K562 (cell line): ENCODE results near the gene PNPLA8. TPM values are rescaled to one million over a fixed set of nuclear protein-coding genes. Genes with fewer than 3 reads are reported as not detected.

Experiments
- CXXC5 ChIP-seq: fragments of 250-450 bp; sonication (Bioruptor Pico); IDR thresholded peaks from 2 replicates; pipeline ENCODE4 v1.8.0; 2022; ENCODE audit warnings: inconsistent platforms, mild to moderate bottlenecking, moderate library complexity
- FOXM1 ChIP-seq, 2 experiments: fragments of 450-650 bp in 1 of 2; sonication (generic) in 1 of 2; formaldehyde crosslinking in 1 of 2; IDR thresholded peaks; 2 replicates each; pipeline versions ENCODE4 v1.6.1 to v1.9.0; 2017 to 2022; ENCODE audit warnings: low read depth in 2 of 2, mild to moderate bottlenecking in 2 of 2, missing genetic modification reagents in 1 of 2, moderate library complexity in 1 of 2
- GATA2 ChIP-seq: sonication (generic); formaldehyde crosslinking; IDR thresholded peaks from 2 replicates; pipeline ENCODE4 v1.4.0; 2020; ENCODE audit warnings: mild to moderate bottlenecking, missing genetic modification reagents
- HDAC1 ChIP-seq, 2 experiments: fragments of 450-650 bp; IDR thresholded peaks; 2 replicates each; pipeline ENCODE4 v1.6.1; 2016 to 2017; ENCODE audit warnings: inconsistent platforms in 1 of 2, mild to moderate bottlenecking in 1 of 2, moderate library complexity in 1 of 2
- MAZ ChIP-seq, 2 experiments: fragments of 450-650 bp in 1 of 2; sonication (generic) in 1 of 2; formaldehyde crosslinking; IDR thresholded peaks in 1 of 2; conservative IDR thresholded peaks in 1 of 2; 2 replicates each; pipeline versions ENCODE4 v1.4.0 to v1.5.0; 2020; ENCODE audit warnings: mild to moderate bottlenecking in 1 of 2, missing genetic modification reagents in 1 of 2
- NCOA1 ChIP-seq: fragments of 450-650 bp; IDR thresholded peaks from 2 replicates; pipeline ENCODE4 v1.6.1; 2016; ENCODE audit warnings: low read depth
- TAL1 ChIP-seq: fragments of 450-650 bp; IDR thresholded peaks from 2 replicates; pipeline ENCODE4 v1.6.1; 2016; ENCODE audit warnings: mild to moderate bottlenecking
- TEAD4 ChIP-seq, 2 experiments: sonication (generic) in 1 of 2; formaldehyde crosslinking in 1 of 2; IDR thresholded peaks; 2 replicates each; pipeline versions ENCODE4 v1.6.1 to v1.8.0; 2012 to 2022; ENCODE audit warnings: borderline replicate concordance in 1 of 2, inconsistent platforms in 1 of 2, low read length in 1 of 2, mild to moderate bottlenecking in 1 of 2, missing genetic modification reagents in 1 of 2
- WHSC1 ChIP-seq: IDR thresholded peaks from one replicate; pipeline ENCODE4 v1.6.1; 2012; ENCODE audit warnings: low read length, control low read depth, inconsistent platforms
- ZNF175 ChIP-seq: fragments of 200-800 bp; sonication (Bioruptor generic); IDR thresholded peaks from 2 replicates; pipeline ENCODE4 v1.6.1; 2016; ENCODE audit warnings: low read depth, mild to moderate bottlenecking, missing genetic modification characterization, missing compliant biosample characterization
- ZNF347 ChIP-seq: fragments of 450-650 bp; formaldehyde crosslinking; IDR thresholded peaks from 2 replicates; pipeline ENCODE4 v1.4.0; 2020; ENCODE audit warnings: low read depth, mild to moderate bottlenecking, moderate library complexity
- ZZZ3 ChIP-seq: fragments of 450-650 bp; IDR thresholded peaks from 2 replicates; pipeline ENCODE4 v1.6.1; 2016; ENCODE audit warnings: antibody characterized with exemption, mild to moderate bottlenecking, moderate library complexity
- polyA plus RNA-seq, 8 experiments: library from polyadenylated mRNA; depleted of rRNA in 4 of 8; stranded (reverse) in 5 of 8; unstranded in 3 of 8; fragments of >200 nt; fragmentation: Nextera tagmentation in 2 of 8; fragmentation: Illumina TruSeq in 1 of 8; extraction: Ambion mirVana in 2 of 8; extraction: Trizol in 1 of 8; gene quantifications; 2 replicates each; pipeline versions ENCODE4 v1.2.1 to v1.2.3, GENCODE V29; 2011 to 2014; ENCODE audit warnings: inconsistent platforms in 1 of 8, missing spikeins in 1 of 8
- total RNA-seq, 7 experiments: library from RNA; depleted of rRNA in 6 of 7; stranded (reverse); fragments of >200 nt in 6 of 7; fragmentation: Illumina TruSeq in 2 of 7; extraction: Trizol in 2 of 7; gene quantifications; 2 replicates each; pipeline versions ENCODE4 v1.2.1 to v1.2.3, GENCODE V29; 2011 to 2021; ENCODE audit warnings: low replicate concordance in 1 of 7
- TF ChIP-seq, protein P1 (sequence below), 2 experiments: fragments of 450-650 bp; IDR thresholded peaks; 2 replicates each; pipeline ENCODE4 v1.6.1; 2018; ENCODE audit warnings: mild to moderate bottlenecking in 2 of 2, low read depth in 1 of 2; ENCODE audit not compliant: partially characterized antibody in 2 of 2
- TF ChIP-seq, protein P2 (sequence below): fragments of 250-450 bp; sonication (Bioruptor Pico); IDR thresholded peaks from 2 replicates; pipeline ENCODE4 v1.8.0; 2021; ENCODE audit warnings: moderate library complexity, mild to moderate bottlenecking, inconsistent platforms
- TF ChIP-seq, protein P3 (sequence below): fragments of 450-650 bp; IDR thresholded peaks from 2 replicates; pipeline ENCODE4 v1.6.1; 2017; ENCODE audit warnings: antibody characterized with exemption, mild to moderate bottlenecking
- TF ChIP-seq, protein P4 (sequence below): sonication (generic); formaldehyde crosslinking; IDR thresholded peaks from 2 replicates; pipeline ENCODE4 v1.4.0; 2020; ENCODE audit warnings: mild to moderate bottlenecking, missing genetic modification reagents

The PNPLA8 gene
- total and polyA plus RNA-seq, 9 of the 15 experiments (the other 6 are each of a cell fraction or from before 2014, with no cell fraction given), result 12.8 to 27.6 (median 16.3) TPM

DNA sequence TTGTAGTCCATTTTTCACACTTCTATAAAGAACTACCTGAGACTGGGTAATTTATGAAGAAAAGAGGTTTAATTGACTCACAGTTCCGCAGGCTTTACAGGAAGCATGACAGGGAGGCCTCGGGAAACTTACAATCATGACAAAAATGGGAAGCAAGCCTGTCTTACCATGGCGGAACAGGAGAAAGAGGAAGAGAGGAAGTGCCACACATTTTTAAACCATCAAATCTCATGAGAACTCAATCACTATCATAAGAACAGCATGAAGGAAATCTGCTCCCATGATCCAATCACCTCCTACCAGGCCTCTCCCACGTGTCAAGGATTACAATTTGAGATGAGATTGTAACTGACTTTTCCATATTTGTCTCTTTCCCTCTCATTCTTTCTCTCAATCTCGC lies 9.3 kb upstream of the PNPLA8 start (continued):
- TF ChIP-seq, protein P1, sequence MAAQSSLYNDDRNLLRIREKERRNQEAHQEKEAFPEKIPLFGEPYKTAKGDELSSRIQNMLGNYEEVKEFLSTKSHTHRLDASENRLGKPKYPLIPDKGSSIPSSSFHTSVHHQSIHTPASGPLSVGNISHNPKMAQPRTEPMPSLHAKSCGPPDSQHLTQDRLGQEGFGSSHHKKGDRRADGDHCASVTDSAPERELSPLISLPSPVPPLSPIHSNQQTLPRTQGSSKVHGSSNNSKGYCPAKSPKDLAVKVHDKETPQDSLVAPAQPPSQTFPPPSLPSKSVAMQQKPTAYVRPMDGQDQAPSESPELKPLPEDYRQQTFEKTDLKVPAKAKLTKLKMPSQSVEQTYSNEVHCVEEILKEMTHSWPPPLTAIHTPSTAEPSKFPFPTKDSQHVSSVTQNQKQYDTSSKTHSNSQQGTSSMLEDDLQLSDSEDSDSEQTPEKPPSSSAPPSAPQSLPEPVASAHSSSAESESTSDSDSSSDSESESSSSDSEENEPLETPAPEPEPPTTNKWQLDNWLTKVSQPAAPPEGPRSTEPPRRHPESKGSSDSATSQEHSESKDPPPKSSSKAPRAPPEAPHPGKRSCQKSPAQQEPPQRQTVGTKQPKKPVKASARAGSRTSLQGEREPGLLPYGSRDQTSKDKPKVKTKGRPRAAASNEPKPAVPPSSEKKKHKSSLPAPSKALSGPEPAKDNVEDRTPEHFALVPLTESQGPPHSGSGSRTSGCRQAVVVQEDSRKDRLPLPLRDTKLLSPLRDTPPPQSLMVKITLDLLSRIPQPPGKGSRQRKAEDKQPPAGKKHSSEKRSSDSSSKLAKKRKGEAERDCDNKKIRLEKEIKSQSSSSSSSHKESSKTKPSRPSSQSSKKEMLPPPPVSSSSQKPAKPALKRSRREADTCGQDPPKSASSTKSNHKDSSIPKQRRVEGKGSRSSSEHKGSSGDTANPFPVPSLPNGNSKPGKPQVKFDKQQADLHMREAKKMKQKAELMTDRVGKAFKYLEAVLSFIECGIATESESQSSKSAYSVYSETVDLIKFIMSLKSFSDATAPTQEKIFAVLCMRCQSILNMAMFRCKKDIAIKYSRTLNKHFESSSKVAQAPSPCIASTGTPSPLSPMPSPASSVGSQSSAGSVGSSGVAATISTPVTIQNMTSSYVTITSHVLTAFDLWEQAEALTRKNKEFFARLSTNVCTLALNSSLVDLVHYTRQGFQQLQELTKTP (IDR thresholded peaks at IDR 0.05; ENCODE audit: low read depth in 1 of 2, partially characterized antibody in 2 of 2), result no peak
- TF ChIP-seq TAL1, result peak; percentile 52
- TF ChIP-seq CXXC5 (CRISPR knock-in tag), result 0 out of 2 replicates have a peak, but pooled peaks have one; percentile 14
- TF ChIP-seq HDAC1 (IDR thresholded peaks at IDR 0.05), result peak in 1 of 2 experiments; percentile 63; a peak in 1 of 4 replicates
- TF ChIP-seq NCOA1, result no peak
- TF ChIP-seq, protein P2, sequence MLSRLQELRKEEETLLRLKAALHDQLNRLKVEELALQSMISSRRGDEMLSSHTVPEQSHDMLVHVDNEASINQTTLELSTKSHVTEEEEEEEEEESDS, result no peak
- TF ChIP-seq, protein P3, sequence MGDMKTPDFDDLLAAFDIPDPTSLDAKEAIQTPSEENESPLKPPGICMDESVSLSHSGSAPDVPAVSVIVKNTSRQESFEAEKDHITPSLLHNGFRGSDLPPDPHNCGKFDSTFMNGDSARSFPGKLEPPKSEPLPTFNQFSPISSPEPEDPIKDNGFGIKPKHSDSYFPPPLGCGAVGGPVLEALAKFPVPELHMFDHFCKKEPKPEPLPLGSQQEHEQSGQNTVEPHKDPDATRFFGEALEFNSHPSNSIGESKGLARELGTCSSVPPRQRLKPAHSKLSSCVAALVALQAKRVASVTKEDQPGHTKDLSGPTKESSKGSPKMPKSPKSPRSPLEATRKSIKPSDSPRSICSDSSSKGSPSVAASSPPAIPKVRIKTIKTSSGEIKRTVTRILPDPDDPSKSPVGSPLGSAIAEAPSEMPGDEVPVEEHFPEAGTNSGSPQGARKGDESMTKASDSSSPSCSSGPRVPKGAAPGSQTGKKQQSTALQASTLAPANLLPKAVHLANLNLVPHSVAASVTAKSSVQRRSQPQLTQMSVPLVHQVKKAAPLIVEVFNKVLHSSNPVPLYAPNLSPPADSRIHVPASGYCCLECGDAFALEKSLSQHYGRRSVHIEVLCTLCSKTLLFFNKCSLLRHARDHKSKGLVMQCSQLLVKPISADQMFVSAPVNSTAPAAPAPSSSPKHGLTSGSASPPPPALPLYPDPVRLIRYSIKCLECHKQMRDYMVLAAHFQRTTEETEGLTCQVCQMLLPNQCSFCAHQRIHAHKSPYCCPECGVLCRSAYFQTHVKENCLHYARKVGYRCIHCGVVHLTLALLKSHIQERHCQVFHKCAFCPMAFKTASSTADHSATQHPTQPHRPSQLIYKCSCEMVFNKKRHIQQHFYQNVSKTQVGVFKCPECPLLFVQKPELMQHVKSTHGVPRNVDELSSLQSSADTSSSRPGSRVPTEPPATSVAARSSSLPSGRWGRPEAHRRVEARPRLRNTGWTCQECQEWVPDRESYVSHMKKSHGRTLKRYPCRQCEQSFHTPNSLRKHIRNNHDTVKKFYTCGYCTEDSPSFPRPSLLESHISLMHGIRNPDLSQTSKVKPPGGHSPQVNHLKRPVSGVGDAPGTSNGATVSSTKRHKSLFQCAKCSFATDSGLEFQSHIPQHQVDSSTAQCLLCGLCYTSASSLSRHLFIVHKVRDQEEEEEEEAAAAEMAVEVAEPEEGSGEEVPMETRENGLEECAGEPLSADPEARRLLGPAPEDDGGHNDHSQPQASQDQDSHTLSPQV, result peak; percentile 37; the same call in 1 of the 2 replicates
- TF ChIP-seq WHSC1, result no peak
- TF ChIP-seq FOXM1 (IDR thresholded peaks at IDR 0.05; ENCODE audit: low read depth), result peak; percentile 21; the same call in 1 of the 2 replicates
- TF ChIP-seq FOXM1 (CRISPR knock-in tag; IDR thresholded peaks at IDR 0.05; ENCODE audit: low read depth), result no peak
- TF ChIP-seq GATA2 (CRISPR knock-in tag), result peak; percentile 15; the same call in 1 of the 2 replicates
- no peak for TF ChIP-seq ZNF347
- TF ChIP-seq, protein P4, sequence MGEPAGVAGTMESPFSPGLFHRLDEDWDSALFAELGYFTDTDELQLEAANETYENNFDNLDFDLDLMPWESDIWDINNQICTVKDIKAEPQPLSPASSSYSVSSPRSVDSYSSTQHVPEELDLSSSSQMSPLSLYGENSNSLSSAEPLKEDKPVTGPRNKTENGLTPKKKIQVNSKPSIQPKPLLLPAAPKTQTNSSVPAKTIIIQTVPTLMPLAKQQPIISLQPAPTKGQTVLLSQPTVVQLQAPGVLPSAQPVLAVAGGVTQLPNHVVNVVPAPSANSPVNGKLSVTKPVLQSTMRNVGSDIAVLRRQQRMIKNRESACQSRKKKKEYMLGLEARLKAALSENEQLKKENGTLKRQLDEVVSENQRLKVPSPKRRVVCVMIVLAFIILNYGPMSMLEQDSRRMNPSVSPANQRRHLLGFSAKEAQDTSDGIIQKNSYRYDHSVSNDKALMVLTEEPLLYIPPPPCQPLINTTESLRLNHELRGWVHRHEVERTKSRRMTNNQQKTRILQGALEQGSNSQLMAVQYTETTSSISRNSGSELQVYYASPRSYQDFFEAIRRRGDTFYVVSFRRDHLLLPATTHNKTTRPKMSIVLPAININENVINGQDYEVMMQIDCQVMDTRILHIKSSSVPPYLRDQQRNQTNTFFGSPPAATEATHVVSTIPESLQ (CRISPR knock-in tag), result 0 out of 2 replicates have a peak, but pooled peaks have one; percentile 31
- TF ChIP-seq TEAD4 (IDR thresholded peaks at IDR 0.05; ENCODE audit: low read length), result peak; percentile 53; the same call in 1 of the 2 replicates
- no peak for TF ChIP-seq TEAD4 (CRISPR knock-in tag; IDR thresholded peaks at IDR 0.05; ENCODE audit: borderline replicate concordance)
- TF ChIP-seq ZZZ3, result no peak
- TF ChIP-seq MAZ (CRISPR knock-in tag; conservative IDR thresholded peaks at IDR 0.05 in 1 of 2, IDR thresholded peaks at IDR 0.05 in 1 of 2), result no peak
- TF ChIP-seq ZNF175 (CRISPR knock-in tag), result 0 out of 2 replicates have a peak, but pooled peaks have one; percentile 21
